Adipocyte (in vitro differentiated cells): ENCODE results near the gene COL4A1.
A peak's percentile ranks its signal among the peaks of the same experiment; 100 is the strongest.

Experiments
- DNase-seq: peaks from one replicate; pipeline ENCODE4 v3.0.0-alpha.2; 2015; ENCODE audit warnings: low read depth
- H3K27me3 ChIP-seq: replicated peaks from 2 replicates; pipeline ENCODE4 v1.7.0; 2013; ENCODE audit warnings: mild to moderate bottlenecking, low read length, moderate library complexity; ENCODE audit not compliant: control insufficient read depth, insufficient read depth
- H3K36me3 ChIP-seq: 2 replicates; pipeline ENCODE4 v1.7.0; 2013; ENCODE audit warnings: low read length, mild to moderate bottlenecking, moderate library complexity; ENCODE audit not compliant: control insufficient read depth, insufficient read depth, severe bottlenecking
- H3K4me1 ChIP-seq: 2 replicates; pipeline ENCODE4 v1.7.0; 2013; ENCODE audit warnings: mild to moderate bottlenecking, low read length, moderate library complexity; ENCODE audit not compliant: control insufficient read depth, insufficient read depth
- H3K4me3 ChIP-seq: 2 replicates; pipeline ENCODE4 v1.7.0; 2013; ENCODE audit warnings: mild to moderate bottlenecking, low read length, moderate library complexity
- H3K9ac ChIP-seq: 2 replicates; pipeline ENCODE4 v1.7.0; 2013; ENCODE audit warnings: mild to moderate bottlenecking, low read length, moderate library complexity
- H3K9me3 ChIP-seq: 2 replicates; pipeline ENCODE4 v1.7.0; 2013; ENCODE audit warnings: mild to moderate bottlenecking, low read length, moderate library complexity; ENCODE audit not compliant: control insufficient read depth

The COL4A1 gene

DNA sequence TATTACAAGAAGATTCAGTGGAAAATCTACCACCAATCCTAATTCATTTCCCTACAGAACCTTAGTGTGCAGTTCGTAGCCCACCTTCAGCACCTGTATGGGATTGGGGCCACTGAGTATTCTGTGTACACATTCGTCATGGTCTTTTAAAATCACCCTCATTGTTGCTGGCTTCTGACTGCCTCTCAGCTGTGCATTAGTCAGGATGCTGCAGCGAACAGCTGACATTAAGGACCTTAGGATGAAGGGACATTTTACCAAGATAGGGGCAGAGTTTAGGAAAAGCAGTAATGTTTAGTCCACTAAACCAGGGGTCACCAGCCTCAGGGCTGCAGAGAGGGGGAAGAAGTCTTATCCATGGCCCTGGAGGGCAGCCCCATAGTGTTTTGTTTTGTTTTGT lies 176.5 kb downstream of the COL4A1 start:
- H3K9me3 ChIP-seq, result no peaks in the 10 kb centered on the region
- peaks cover 19% of the 10 kb centered on the region for H3K4me1 ChIP-seq
- no peak overlapping the region for H3K4me3 ChIP-seq
- H3K27me3 ChIP-seq, result no peaks in the 10 kb centered on the region
- DNase-seq, result no peak
- no peak overlapping the region for H3K9ac ChIP-seq
- no peaks in the 10 kb centered on the region for H3K36me3 ChIP-seq

DNA sequence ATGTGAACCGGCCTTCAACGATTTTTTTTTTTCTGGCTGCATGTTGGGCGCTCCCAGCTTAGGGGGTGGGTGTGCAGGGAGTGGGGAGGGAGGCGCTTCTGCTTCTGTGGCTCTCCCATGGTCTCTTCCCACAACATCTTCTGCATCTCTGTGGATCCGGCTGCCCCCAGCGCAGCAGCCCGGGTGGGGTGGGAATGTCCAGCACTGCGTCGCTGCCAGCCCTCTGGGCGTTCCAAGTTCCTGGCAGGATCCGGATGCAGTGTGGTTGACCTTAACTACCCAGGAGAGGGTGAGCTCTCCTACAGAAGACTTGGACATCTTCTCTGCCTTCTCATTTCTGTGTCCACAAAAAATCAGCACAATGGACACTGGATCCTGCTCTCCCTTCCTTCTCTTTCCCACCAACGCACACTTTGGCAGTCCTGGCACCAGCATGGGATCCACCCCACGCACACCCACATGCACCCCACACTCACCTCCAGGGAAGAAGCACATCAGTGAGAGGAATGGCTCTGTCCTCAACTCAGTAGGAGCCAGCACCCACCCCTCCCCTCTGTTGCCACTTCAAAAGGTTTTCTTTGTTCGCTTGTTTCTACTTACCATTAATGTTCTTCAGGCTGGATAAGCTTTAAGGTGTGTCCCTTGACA lies 177.3 kb downstream of the COL4A1 start:
- Histone ChIP-seq H3K9me3 (no peaks in the 10 kb centered on the region), H3K4me1 (peaks cover 19% of the 10 kb centered on the region), H3K9ac (no peak overlapping the region), H3K36me3 (no peaks in the 10 kb centered on the region), H3K4me3 (no peak overlapping the region), H3K27me3 (no peaks in the 10 kb centered on the region)
- no peak for DNase-seq

DNA sequence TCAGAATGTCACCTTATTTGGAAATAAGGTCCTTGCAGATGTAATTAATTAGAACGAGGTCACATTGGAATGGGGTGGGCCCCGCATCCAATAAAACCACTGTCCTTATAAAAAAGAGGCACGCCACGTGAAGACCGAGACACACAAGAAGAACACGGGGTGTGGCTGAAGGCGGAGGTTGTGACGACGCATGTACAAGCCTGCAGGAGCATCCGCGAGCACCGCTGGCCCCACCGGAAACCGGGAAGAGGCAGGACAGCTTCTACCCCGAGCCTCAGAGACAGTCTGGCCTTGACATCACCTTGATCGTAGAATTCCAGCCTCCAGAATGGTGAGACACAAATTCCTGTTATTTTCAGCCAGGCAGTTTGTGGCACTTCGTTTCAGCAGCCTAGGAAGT lies 177.9 kb downstream of the COL4A1 start:
- peaks cover 19% of the 10 kb centered on the region for H3K4me1 ChIP-seq
- H3K9me3 ChIP-seq, result no peaks in the 10 kb centered on the region
- H3K9ac ChIP-seq, result no peak overlapping the region
- no peaks in the 10 kb centered on the region for H3K36me3 ChIP-seq
- no peak overlapping the region for H3K4me3 ChIP-seq
- no peak for DNase-seq
- H3K27me3 ChIP-seq, result no peaks in the 10 kb centered on the region

DNA sequence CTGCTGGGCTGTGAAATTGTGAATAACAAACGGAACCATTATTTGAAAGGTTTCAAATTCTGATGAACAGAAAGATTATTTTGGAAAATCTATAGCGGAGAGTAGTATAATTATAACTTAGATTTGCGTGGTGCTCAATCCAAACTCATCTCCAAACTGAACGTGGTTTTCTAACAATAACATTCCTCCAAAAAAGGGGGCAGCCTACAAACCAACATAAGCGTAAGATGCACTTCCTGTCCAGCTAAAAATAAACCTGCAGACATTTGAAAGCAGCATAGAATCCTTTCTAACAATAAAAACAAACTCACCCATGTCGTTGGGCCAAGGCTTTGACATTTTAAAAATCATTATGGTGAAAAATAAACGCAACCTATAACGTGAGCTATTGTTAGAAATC lies 178.4 kb downstream of the COL4A1 start:
- no peaks in the 10 kb centered on the region for H3K27me3 ChIP-seq
- no peak overlapping the region for H3K9ac ChIP-seq
- H3K36me3 ChIP-seq, result no peaks in the 10 kb centered on the region
- peaks cover 19% of the 10 kb centered on the region for H3K4me1 ChIP-seq
- DNase-seq, result no peak
- H3K4me3 ChIP-seq, result no peak overlapping the region
- no peaks in the 10 kb centered on the region for H3K9me3 ChIP-seq

DNA sequence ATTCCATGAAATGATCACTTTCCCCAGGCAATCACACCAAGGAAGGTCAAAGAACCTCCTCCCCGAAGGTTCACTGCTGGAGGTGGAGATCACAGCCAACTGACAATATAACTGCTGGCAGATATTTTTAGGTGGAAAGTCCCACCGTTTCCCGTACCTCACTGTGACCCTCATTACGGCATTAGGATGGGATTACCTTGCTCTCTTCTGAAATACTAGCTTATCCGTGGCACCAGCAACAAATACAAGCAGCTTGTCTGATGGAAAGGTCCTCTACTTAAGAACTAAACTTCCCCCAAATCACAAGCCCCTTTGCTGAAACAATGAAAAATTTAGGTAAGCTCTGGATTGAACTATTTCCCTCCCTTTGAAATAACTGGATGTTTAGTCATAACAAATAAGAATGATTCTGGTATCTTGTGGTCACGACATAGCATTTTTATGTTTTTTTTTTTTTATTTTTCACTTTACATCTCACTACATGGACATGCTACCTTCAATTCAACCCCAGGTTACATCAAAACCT lies 178.9 kb downstream of the COL4A1 start:
- peaks cover 19% of the 10 kb centered on the region for H3K4me1 ChIP-seq
- no peaks in the 10 kb centered on the region for H3K9me3 ChIP-seq
- no peaks in the 10 kb centered on the region for H3K36me3 ChIP-seq
- peak; percentile 45 for DNase-seq
- no peak overlapping the region for H3K9ac ChIP-seq
- H3K27me3 ChIP-seq, result no peaks in the 10 kb centered on the region
- no peak overlapping the region for H3K4me3 ChIP-seq

DNA sequence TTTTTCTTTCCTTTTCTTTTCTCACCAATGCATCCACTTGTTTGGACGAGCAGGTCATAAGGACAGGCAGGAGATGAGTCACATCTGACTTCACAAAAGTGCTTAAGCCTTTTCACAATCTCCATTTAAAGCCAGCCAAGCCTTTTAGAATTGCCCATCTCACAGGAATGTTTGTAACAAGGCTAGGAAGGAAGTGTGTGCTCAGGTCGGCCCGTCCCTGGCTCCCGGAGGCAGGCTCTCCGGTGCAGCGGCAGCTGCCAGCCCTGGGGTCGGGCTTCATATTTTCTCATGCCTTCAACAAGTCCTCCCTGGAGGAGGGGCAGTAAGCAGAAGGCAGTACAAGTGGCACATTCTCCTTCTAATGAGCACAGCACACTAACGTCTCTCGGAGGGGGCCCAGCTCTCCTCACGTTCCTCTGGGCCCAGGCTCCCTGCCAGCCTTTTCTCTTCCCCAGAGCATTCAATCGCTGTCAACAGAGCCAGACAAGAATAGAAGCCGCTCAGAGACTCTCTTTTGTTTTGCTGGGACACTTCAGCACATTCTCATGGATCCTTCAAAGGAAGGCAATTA lies 180.5 kb downstream of the COL4A1 start:
- no peak overlapping the region for H3K9ac ChIP-seq
- peaks cover 19% of the 10 kb centered on the region for H3K4me1 ChIP-seq
- no peaks in the 10 kb centered on the region for H3K36me3 ChIP-seq
- H3K27me3 ChIP-seq, result no peaks in the 10 kb centered on the region
- no peaks in the 10 kb centered on the region for H3K9me3 ChIP-seq
- DNase-seq, result peak; percentile 90
- peak overlapping the region; percentile 60 for H3K4me3 ChIP-seq

DNA sequence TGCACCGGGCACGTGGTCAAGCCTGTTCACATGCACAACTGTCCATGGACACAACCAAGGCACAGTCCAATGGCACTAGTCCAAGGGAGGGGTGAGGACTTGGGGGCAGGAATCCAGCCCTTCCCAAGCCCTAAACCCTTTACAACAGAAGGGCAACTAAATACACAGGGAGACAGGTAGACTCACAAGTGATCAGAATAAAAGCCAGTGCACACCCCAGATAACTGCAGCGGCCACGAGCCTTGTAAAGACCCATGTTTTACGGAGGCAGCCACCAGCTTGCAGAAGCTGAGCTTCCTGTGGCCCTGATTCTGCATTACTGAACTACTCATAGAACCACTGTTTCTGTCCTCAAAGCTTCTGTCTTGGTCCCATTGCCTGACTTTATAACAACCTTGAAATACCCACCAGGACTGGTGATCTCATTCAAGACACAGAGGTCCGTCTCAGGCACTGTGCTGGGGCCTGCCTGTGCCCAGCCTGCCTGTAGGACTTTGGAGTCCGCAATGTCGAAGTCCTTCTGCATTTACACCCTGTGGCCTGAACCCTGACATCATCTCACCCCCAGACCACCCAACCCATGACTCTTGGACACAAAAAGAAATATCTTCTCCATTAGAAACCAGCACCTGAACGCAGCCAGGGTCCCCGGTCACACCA lies 181.2 kb downstream of the COL4A1 start:
- Histone ChIP-seq H3K27me3 (peaks cover 3% of the 10 kb centered on the region), H3K9me3 (no peaks in the 10 kb centered on the region), H3K9ac (no peak overlapping the region), H3K36me3 (no peaks in the 10 kb centered on the region), H3K4me3 (peak overlapping the region; percentile 60), H3K4me1 (peaks cover 19% of the 10 kb centered on the region)
- DNase-seq, result no peak

DNA sequence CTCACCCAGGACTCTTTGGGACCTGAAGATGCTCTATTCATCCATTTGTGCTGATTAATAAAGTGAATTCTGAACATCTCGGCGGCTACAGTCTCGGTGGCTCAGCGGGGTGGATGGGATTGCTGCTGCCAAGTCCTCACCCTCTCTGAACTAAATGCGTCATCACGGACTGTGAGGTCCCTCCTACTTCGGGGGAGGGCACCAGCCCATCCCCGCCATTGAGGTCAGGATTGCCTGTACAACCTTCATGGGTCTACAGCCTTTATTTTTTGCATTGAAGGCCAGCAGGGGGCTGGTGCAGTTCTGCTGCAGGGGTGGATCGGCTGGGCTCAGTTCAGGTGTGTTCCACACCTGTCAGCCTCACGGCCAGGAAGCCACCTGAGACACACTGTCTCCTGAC lies 181.8 kb downstream of the COL4A1 start:
- Histone ChIP-seq H3K36me3 (no peaks in the 10 kb centered on the region), H3K9ac (no peak overlapping the region), H3K4me1 (peaks cover 19% of the 10 kb centered on the region), H3K9me3 (no peaks in the 10 kb centered on the region), H3K27me3 (peaks cover 3% of the 10 kb centered on the region), H3K4me3 (no peak overlapping the region)
- DNase-seq, result no peak

DNA sequence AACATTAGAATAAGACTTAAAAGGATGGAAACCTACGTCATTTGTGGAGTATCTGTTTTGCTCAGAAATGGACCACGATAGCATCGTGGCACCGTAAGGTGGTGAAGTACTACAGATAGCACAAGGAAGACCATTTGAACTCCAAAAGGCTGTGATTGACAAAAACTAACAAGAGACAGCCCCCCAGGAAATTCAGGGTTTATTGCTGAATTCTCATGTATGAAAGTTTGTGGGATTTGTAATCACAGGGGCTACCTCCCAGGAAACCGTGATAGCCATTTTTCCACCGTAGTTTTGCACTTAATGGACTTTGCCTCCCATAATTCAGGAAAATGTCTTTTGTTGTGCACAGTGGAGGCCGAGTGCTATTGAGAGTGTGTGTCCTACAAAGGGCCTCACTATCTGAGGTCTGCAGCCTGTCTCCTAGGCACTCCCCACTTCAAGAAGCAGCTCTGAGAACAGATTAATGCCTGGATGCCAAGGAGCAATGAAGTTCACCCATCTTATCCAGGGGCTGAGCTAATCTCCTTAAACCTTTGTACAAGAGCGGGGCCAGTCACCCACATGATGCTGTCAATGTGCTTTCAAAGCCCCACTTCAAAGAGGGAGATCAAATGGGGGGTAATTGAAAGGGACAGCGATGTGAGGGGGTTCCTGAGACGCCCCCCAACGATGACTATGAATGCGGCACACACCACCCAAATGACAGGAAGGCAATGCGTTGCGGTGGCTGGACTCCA lies 182.6 kb downstream of the COL4A1 start:
- H3K9me3 ChIP-seq, result no peaks in the 10 kb centered on the region
- H3K9ac ChIP-seq, result no peak overlapping the region
- H3K4me1 ChIP-seq, result peaks cover 19% of the 10 kb centered on the region
- no peaks in the 10 kb centered on the region for H3K36me3 ChIP-seq
- DNase-seq, result no peak
- no peak overlapping the region for H3K4me3 ChIP-seq
- H3K27me3 ChIP-seq, result peaks cover 3% of the 10 kb centered on the region

DNA sequence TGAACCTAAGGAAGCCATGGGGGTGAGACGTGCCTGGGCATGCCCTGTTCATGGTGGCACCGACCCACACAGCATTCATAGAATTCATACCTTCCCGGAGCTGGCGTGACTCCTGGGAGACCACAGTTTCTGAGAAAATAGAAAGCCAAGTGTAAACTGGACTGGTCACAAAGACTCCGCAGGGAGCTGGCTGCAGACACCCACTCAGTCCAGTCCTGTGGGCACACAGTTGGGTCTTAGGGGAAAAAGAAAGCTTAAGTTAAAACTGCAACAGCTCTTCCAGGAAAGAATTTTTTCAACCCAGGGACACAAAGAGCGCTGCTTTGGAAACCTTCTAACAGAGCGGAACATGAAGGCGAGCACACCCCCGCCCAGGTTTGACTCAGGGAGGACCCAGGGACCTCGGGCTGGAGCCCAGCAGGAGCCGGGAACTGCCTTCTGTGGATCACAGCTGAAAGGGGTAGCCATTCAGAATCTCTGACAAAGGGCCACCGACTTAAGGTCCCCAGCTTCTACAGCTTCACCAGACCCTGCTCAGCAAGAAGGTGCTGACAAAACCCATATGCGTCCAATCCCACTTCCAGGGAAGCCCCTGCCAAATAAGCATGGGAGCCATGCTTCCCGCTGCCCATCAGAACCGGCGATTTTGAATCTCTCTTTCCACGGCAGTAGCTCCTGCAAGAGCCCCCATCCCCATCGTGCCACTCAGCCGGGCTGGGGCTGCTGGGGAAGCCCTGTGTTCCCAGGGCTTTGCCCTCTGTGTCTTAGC lies 183.7 kb downstream of the COL4A1 start:
- H3K4me3 ChIP-seq, result no peak overlapping the region
- no peak overlapping the region for H3K9ac ChIP-seq
- H3K36me3 ChIP-seq, result no peaks in the 10 kb centered on the region
- H3K4me1 ChIP-seq, result peaks cover 19% of the 10 kb centered on the region
- peaks cover 3% of the 10 kb centered on the region for H3K27me3 ChIP-seq
- DNase-seq, result no peak
- H3K9me3 ChIP-seq, result no peaks in the 10 kb centered on the region
